NCI-H446 treated with DMSO at 0.1 percent for 48 hours (cell line): ENCODE data around the gene TMEM14B.
"Not testable (repeated sequence)": the region's sequence is repeated elsewhere in the genome, so short reads cannot be mapped to it uniquely, and the experiment has no call there.

Experiments
- DNase-seq: peaks from one replicate; lab custom pipeline; 2025; lab: John Stamatoyannopoulos, UW

The TMEM14B gene

DNA sequence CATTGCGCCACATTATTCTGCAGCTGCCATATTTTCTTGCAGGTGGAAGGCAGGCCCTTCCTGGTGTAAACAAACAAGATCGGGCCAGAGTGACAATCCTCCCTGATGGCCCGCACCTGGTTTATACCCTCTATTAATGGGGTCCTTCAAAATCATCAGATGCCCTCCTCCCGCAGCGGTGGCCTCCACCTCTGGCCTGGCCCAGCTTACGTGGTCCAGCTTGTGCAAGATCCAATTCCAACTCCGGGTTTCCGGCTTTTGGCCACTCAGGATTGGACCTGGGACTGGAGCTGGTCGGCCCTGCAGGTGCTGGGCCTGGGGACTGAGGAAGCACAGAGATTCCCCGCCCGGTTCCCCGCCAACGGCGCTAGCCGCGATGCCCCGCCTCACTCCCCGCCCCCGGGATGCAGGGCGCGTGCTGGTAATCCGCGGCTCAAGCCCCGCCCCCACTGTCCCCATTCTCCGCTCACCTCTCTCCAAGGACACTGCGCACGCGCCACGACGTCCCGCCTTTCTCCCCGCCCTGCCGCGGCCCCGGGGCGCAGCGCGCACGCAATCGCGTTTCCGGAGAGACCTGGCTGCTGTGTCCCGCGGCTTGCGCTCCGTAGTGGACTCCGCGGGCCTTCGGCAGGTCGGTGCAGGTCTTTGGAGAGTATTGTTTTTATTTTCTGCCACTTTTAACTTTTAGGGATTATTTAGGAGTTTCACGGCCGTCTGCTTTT, at the start of gene TMEM14B:
TMEM14B (plus strand) TSS at position 555 of the 722 bp plus-strand sequence. CDS start 1,441 bp downstream, outside the sequence.
- DNase-seq: peak; percentile 91

DNA sequence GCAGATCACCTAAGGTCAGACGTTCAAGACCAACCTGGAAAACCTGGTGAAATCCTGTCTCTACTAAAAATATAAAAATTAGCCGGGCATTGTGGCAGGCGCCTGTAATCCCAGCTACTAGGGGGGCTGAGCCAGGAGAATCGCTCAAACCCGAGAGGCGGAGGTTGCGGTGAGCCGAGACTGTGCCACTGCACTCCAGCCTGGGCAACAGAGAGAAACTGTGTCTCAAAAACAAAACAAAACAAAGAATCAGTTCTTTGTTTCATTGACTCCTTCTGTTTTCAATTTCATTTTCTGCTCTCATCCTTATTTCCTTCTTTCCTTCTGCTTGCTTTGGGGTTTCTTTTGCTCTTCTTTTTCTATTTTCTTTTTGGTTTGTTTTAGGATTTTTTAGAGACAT, 33.6 kb upstream of the TMEM14B start:
- DNase-seq: no peak

DNA sequence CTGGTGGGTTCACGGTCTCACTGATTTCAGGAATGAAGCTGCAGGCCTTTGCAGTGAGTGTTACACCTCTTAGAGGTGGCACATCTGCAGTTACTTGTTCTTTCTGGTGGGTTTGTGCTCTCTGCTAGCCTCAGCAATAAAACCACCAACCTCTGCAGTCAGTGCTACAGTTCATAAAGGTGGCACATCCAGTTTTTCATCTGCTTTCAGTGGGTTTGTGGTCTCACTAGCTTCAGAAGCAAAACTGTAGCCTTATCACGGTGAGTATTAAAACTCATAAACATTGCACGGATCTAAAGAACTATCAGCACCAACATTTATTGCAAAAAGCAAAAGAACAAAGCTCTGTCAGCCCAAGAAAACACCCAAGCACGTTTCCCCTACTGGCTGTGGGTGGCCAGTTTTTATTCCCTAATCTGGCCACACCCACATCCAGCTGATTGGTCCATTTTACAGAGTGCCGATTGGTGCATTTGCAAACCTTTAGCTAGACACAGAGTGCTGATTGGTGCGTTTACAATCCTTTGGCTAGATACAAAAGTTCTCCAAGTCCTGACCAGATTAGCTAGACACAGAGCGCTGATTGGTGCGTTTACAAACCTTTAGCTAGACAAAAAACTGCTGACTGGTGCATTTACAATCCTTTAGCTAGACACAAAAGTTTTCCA, 28.2 kb upstream of the TMEM14B start:
- no peak for DNase-seq

DNA sequence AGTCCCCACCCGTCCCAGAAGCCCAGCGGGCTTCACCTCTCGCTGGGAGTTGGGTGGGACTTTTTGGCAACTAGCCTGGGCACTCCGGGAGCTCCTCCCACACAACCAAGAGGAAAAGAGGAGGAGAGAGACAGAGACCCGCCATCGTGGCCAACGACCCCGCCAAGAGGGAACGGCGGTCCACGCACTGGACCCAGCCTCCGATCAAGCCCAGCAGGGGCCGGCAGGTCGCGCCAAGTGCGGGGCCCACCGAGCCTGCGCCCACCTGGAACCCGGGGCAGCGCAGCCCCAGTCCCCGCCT, 27.7 kb upstream of the TMEM14B start:
- no peak for DNase-seq

DNA sequence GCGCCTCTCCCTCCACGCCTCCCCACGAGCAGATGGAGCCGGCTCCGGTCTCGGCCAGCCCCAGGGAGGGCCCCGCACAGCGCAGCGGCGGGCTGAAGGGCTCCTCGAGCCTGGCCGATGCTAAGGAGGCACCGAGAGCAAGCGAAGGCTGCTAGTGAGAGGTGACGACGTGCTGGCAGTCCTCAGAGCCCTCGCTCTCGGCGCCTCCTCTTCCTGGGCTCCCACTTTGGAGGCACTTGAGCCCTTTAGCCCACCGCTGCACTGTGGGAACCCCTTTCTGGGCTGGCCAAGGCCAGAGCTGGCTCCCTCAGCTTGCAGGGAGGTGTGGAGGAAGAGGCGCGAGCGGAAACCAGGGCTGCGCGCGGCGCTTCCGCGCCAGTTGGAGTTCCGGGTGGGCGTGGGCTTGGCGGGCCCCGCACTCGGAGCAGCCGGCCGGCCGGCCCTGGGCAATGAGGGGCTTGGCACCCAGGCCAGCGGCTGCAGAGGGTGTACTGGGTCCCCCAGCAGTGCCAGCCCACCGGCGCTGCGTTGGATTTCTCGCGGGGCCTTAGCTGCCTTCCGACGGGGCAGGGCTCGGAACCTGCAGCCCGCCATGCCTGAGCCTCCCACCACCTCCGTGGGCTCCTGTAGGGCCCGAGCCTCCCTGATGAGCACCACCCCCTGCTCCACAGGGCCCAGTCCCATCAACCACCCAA, 27.2 kb upstream of the TMEM14B start:
- DNase-seq: no peak

DNA sequence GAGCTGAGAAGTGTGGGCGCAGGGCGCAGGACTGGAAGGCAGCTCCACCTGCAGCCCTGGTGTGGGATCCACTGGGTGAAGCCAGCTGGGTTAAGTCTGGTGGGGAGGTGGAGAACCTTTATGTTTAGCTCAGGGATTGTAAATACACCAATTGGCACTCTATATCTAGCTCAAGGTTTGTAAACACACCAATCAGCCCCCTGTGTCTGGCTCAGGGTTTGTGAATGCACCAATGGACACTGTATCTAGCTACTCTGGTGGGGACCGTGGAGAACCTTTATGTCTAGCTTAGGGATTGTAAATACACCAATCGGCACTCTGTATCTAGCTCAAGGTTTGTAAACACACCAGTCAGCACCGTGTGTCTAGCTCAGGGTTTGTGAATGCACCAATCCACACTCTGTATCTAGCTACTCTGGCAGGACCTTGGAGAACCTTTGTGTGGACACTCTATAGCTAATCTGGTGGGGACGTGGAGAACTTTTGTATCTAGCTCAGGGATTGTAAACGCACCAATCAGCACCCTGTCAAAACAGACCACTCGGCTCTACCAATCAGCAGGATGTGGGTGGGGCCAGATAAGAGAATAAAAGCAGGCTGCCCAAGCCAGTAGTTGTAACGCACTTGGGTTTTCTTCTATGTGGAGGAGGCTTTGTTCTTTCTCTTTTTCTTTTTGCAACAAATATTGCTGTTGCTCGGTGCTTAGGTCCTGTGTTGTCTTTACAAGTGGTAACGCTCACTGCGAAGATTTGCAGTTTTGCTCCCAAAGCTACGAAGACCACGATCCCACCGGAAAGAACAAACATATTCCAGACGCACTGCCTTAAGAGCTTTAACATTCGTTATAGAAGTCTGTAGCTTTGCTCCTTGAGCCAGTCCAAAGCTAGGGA, 26.4 kb upstream of the TMEM14B start:
- DNase-seq: not testable (repeated sequence)

DNA sequence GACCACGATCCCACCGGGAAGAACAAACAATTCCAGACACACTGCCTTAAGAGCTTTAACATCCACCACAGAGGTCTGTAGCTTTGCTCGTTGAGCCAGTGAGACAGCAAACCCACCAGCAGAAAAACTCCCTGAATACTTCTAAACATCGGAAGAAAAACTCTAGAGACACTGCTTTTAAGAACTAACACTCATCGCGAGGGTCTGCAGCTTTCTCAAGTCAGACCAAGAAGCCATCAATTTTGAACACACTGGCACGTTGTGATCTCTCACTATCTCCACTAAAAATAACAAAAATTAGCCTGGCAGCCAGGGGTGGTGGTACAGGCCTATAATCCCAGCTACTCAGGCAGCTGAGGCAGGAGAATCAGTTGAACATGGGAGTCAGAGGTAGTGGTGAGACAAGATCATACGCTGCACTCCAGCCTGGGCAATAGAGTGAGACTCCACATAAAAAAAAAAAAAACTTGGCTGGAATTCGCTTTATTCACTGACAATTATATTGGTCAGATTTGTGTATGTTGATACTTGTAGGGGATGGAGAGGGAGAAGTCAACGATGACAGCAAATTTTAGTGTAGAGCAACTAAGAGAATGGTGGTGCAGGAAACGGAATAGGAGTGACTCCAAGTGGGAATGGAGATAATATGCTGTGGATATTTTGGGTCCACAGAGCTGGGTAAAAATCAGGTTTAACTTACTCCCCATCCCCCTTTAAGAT, 25.6 kb upstream of the TMEM14B start:
- no peak for DNase-seq

DNA sequence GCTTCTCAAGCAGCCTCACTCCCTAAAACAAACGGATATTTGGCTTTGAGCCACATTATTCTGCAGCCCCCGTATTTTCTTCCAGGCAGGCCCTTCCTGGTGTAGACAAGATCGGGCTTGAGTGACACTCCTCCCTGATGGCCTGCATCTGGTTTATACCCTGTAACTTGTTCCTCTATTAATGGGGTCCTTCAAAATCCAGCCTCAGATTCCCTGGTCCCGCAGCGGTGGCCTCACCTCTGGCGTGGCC, 25.1 kb upstream of the TMEM14B start:
- no peak for DNase-seq

DNA sequence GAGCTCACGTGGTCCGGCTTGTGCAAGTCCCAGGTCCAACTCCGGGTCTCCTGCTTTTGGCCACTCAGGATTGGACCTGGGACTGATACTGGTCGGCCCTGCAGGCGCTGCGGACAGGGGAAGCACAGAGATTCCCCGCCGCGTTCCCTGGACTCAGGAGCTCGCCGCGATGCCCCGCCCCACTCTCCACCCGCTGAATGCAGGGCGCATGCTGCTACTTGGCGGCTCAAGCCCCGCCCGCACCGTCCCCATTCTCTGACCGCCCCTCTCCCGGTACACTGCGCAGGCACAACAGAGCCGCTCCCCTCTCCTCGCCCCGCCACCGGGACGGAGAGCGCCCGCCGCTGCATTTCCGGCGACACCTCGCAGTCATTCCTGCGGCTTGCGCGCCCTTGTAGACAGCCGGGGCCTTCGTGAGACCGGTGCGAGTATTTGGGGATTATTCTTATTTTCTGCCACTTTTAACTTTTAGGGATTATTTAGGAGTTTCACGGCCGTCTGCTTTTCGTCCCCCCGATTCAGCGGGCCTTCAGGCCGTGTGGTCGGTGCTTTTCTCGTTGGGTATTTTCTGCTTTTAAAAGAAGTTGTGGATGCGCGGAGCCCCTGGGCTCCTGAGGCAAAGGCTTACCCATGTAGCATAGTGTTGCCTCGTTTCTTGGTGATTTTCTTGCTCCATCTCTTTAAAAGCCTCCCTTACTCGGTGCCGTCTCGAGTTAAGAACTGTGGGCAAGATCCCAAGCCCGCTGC, 24.6 kb upstream of the TMEM14B start, which contains the start of gene TMEM14C:
TMEM14C (plus strand) TSS at position 251 of the 747 bp plus-strand sequence. CDS start 1,544 bp downstream, outside the sequence.
- DNase-seq: peak; percentile 91

DNA sequence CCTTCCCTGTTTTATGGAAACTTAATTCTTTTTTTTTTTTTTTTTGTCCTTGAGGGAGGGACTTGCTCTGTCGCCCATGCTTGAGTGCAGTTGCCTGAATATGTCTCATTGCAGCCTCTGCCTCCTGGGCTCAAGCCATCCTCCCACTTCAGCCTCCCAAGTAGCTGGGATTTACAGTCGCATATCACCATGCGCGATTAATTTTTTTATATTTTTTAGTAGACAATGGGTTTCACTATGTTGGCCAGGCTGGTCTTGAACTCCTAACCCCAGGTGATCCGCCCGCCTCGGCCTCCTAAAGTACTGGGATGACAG, 24.1 kb upstream of the TMEM14B start:
- no peak for DNase-seq

DNA sequence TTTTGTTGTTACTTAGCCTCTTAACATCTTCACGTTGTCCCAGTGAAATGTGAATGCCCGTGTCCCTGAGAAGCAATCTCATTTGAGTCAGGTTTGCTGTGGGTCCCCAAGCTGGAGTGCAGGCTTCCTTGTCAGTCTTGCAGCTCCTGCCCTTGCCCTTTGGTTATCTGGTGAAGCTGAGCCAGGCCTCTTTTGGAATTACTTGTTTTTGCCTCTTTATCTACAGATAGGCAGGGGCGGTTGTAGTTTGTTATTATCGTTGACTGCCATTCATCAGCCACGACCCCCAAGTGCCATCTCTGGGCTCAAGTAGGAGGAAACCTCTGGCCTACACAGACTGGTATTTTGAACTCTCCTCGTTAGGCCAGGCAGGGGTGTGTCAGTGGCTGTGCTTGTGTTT, 22.6 kb upstream of the TMEM14B start:
- no peak for DNase-seq

DNA sequence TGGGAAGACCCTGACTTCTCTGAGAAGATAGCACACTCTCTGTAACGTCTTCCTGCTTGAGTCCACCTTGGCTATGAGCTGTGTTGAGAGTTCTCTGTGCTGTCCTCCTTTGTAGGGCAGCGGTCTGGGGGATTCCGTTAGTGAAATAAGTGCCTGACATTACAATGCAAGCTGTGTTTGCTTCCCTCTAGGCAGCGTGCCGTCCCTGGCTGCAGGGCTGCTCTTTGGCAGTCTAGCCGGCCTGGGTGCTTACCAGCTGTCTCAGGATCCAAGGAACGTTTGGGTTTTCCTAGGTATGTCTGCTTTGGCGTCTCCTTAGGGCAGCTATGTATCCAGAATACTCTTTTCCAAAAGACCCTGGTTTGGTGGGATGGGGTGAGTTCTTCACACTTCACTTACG, 21.9 kb upstream of the TMEM14B start:
- no peak for DNase-seq

DNA sequence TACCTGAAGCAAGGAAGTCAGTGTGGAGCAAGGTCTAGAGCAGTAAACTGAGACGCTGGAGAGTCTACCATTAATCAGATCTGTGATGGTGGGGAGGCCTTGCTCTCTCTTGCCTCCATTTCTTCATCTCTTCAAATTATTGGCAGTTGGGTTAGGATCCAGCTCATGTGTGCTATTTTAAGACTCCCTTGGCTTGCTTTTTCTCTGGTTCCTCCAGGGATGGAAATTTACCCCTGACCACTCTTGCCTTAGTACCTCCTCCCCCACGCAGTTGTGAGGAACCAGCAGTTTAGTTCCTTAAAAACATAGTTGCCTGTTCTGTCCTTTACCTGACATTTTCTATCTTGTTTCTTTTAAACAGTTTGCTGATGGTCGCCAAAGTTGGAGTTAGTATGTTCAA, 17.4 kb upstream of the TMEM14B start:
- DNase-seq: no peak

DNA sequence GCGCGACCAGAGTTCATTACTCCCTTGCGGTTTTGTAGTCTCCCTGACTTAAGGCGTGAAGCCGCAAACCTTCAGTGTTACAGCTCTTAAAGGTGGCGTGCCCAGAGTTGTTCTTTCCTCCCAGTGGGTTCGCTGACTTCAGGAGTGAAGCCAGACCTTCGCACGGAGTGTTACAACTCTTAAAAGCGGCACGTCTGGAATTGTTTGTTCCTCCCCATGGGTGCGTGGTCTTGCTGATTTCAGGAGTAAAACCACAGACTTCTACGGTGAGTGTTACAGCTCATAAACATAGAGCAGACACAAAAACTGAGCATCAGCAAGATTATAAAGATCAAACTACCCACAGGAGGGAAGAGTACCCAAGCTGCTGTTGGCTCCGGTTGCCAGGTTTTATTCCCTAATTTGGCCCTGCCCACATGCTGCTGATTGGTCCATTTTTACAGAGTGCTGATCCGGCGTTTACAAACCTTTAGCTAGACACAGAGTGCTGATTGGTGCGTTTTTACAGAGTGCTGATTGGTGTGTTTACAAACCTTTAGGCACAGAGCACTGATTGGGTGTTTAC, 14.4 kb upstream of the TMEM14B start:
- DNase-seq: no peak

DNA sequence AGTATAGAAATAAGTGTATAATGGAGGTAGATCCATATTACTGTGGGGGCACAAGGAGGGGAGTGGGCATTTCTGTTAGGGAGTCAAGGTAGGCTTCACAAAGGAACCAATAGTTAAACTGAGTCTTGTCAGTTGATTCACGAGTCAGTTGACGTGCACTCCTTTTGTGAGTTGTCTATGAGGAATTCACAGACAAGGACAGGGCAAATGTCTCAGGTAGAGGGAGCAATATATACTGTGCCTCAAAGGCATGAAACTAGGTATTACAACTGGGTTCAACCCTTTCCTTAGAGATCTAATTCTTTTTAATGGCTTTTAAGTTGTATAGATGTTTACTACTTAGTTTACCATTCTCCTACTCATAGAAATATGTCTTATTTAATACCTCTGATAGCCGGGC, 13.7 kb upstream of the TMEM14B start:
- DNase-seq: no peak

DNA sequence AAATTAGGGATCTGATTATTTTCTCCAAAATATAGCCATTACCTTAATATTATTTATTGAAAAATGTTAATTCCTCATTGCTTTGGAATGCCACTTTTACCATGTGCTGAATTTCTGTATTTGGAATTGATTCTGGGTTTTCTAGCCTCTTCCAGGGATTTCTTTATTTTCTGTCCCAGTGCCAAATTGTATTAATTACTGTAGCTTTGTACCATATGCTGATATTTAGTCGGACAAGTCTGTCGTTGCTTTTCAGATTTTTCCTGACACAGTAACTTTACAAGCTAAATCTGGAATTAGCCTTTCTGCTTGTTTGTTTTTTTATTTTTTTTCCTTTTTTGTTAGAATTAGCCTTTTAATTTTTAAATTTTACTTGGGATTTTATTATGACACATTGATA, 10.9 kb upstream of the TMEM14B start:
- peak; percentile 45 for DNase-seq

DNA sequence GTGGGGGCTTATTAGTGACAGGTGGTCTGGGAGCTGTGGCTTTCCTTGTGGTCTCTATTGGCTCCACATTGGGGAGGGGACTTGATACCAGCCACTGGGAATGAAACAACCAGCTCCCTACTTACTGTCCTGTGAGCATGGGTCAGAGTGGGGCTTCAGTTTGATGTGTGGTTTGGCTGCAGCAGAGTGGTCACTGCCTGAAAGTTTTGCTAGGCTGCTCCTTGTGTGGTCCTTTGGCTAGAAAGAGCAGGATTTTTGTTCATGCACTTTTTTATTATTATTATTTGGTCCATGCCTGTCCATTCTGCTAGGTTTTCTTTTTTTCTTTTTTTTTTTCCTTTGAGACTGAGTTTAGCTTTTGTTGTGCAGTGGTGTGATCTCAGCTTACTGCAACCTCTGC, 7.5 kb upstream of the TMEM14B start:
- DNase-seq: no peak

DNA sequence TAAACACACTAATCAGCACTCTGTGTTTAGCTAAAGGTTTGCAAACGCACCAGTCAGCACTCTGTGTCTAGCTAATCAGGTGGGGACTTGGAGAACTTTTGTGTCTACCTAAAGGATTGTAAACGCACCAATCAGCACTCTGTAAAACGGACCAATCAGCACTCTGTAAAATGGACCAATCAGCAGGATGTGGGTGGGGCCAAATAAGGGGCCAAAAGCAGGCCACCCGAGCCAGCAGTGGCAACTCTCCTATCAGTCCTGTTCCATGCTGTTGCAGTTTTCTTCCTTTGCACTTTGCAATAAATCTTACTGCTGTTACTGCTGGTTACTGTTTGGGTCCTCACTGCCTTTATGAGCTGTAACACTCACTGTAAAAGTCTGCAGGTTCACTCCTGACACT, 6.0 kb upstream of the TMEM14B start:
- not testable (repeated sequence) for DNase-seq

DNA sequence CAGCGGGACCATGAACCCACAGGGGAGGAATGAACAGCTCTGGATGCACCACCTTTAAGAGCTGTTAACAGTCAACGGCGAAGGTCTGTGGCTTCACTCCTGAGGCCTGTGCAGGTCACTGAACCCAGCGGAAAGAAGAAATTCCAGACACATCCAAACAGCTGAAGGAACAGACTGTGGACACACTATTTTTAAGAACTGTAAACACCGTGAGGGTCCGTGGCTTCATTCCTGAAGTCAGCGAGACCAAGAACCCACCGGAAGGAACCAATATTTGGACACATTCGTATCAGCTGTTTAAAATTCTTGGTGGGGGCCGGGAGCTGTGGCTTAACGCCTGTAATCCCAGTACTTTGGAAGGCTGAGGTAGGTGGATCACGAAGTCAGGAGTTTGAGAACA, 5.4 kb upstream of the TMEM14B start:
- no peak for DNase-seq

DNA sequence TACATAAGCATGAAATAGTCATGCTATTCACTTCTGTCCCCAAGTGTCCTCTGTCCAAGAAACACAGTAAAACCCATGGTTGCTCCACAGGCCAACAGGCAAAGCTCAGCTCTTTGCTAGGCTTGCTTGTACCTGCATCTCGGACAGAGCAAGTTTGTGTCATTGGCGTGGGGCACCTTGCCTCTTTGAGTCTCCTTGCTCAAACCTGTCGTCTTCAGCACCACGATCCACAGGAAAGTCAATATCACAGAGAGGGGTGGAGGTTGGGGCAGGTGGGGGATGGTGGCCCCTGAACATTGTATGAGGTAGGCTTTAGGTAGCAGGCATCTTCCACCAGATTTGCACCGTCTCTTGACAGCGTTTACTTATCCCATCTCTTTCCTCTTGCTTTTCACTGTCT, 4.1 kb upstream of the TMEM14B start:
- DNase-seq: no peak

DNA sequence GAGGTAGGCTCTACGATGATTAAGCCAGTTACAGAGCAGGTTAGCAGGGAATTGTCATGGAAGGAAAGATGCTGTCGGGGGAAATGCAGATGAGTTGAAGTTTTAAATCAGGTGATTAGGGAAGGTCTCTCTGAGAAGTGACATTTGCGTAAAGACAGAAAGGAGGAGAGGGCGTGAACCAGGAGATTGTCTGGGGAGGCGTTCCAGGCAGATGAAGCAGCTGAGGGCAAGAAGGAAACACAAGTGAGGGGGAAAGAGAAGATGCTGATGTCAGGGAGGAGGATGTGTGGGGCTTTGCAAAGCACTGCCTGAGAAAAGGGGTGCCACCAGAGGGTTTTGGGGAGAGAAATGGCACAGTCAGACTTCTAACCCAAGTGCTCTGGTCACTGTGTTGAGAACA, 2.5 kb upstream of the TMEM14B start:
- DNase-seq: no peak
